ENCODE results near the gene SLC26A6. TPM values are rescaled to one million over a fixed set of nuclear protein-coding genes. Genes with fewer than 3 reads are reported as not detected.

Gene SLC26A6
- total RNA-seq, 1 experiment from 2014 or later, result 55.1 TPM

DNA sequence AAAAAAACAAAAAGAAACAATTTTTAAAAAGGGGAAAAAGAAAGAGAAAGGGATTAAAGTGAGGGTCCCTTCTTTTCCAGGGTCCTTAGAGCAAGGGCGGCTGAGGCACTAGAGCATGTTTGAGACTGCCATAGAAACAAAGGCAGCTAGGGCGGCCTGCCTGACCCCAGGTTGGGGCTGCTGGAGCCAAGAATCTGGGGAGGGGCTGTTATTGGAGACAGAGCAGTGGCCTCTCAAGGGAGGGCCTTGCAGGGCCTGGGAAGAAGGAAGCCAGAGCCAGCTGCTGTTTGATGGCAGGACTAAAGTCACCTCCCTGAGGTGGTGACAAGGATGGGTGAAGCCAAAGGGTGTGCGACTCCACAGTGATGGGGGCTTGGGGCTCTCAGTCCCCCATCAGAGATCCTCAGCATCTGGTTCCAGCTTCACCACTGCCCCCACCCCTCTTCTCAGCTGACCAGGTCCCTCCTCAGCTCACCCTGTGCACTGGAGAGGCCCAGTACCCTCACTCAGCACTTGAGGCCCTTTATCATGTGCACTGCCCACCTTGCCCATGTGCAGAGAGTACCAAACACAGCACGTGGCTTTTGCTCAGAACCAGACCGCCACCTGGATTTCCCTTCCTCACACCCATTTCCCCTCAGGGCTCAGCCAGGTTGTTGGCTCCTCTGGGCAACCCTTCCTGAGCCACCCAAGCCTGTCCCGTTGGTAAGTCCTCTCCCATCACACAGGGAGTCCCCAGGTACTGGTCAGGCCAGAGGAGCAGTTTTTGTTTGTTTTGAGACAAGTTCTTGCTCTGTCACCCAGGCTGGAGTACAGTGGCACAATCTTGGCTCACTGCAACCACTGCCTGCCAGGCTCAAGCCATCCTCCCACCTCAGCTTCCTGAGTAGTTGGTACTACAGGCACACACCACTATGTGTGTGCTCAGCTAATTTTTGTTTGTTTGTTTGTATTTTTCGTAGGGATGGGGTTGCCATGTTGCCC lies 15.4 kb downstream of the SLC26A6 start (continued):
- TF ChIP-seq, protein P1, sequence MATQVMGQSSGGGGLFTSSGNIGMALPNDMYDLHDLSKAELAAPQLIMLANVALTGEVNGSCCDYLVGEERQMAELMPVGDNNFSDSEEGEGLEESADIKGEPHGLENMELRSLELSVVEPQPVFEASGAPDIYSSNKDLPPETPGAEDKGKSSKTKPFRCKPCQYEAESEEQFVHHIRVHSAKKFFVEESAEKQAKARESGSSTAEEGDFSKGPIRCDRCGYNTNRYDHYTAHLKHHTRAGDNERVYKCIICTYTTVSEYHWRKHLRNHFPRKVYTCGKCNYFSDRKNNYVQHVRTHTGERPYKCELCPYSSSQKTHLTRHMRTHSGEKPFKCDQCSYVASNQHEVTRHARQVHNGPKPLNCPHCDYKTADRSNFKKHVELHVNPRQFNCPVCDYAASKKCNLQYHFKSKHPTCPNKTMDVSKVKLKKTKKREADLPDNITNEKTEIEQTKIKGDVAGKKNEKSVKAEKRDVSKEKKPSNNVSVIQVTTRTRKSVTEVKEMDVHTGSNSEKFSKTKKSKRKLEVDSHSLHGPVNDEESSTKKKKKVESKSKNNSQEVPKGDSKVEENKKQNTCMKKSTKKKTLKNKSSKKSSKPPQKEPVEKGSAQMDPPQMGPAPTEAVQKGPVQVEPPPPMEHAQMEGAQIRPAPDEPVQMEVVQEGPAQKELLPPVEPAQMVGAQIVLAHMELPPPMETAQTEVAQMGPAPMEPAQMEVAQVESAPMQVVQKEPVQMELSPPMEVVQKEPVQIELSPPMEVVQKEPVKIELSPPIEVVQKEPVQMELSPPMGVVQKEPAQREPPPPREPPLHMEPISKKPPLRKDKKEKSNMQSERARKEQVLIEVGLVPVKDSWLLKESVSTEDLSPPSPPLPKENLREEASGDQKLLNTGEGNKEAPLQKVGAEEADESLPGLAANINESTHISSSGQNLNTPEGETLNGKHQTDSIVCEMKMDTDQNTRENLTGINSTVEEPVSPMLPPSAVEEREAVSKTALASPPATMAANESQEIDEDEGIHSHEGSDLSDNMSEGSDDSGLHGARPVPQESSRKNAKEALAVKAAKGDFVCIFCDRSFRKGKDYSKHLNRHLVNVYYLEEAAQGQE (IDR thresholded peaks at IDR 0.05; ENCODE audit: low read depth), result no peak
- TF ChIP-seq SRF (IDR thresholded peaks at IDR 0.05; ENCODE audit: low read depth) (no peak), POLR2AphosphoS5 (IDR thresholded peaks at IDR 0.05; ENCODE audit: low read depth, low read length) (no peak), EZH2 (IDR thresholded peaks at IDR 0.05) (no peak), FOSL1 (IDR thresholded peaks at IDR 0.05; ENCODE audit: low read depth) (no peak), CEBPB (IDR thresholded peaks at IDR 0.05; ENCODE audit: low read depth) (no peak)
- TF ChIP-seq, protein P2, sequence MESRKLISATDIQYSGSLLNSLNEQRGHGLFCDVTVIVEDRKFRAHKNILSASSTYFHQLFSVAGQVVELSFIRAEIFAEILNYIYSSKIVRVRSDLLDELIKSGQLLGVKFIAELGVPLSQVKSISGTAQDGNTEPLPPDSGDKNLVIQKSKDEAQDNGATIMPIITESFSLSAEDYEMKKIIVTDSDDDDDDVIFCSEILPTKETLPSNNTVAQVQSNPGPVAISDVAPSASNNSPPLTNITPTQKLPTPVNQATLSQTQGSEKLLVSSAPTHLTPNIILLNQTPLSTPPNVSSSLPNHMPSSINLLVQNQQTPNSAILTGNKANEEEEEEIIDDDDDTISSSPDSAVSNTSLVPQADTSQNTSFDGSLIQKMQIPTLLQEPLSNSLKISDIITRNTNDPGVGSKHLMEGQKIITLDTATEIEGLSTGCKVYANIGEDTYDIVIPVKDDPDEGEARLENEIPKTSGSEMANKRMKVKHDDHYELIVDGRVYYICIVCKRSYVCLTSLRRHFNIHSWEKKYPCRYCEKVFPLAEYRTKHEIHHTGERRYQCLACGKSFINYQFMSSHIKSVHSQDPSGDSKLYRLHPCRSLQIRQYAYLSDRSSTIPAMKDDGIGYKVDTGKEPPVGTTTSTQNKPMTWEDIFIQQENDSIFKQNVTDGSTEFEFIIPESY (IDR thresholded peaks at IDR 0.05; ENCODE audit: extremely low read depth, insufficient replicate concordance, low read length), result no peak
